Rectal smooth muscle tissue (tissue), 1 donor: ENCODE results near the gene EFNA2.

Source experiments
- H3K27ac ChIP-seq: one replicate; pipeline ENCODE4 v1.7.0; 2013; ENCODE audit warnings: low read depth, low read length, inconsistent platforms
- H3K27me3 ChIP-seq: one replicate; pipeline ENCODE4 v1.7.0; 2013; ENCODE audit warnings: low read length; ENCODE audit not compliant: control insufficient read depth, insufficient read depth
- H3K36me3 ChIP-seq: one replicate; pipeline ENCODE4 v1.7.0; 2013; ENCODE audit warnings: low read length; ENCODE audit not compliant: control insufficient read depth, insufficient read depth
- H3K4me1 ChIP-seq: one replicate; pipeline ENCODE4 v1.7.0; 2013; ENCODE audit warnings: low read length; ENCODE audit not compliant: control insufficient read depth, insufficient read depth
- H3K4me3 ChIP-seq: one replicate; pipeline ENCODE4 v1.7.0; 2013; ENCODE audit warnings: low read length
- H3K9ac ChIP-seq: one replicate; pipeline ENCODE4 v1.7.0; 2013; ENCODE audit warnings: low read length

The EFNA2 gene

GRCh38 chr19:1285737-1286360 is at the start of gene EFNA2:
EFNA2 (plus strand) TSS chr19:1285873; CDS start chr19:1286169, 296 bp downstream.
- Histone ChIP-seq H3K4me1 (no peaks in the 10 kb centered on the region), H3K27ac (no peak within 1 kb of the TSS), H3K36me3 (no peaks in the 10 kb centered on the region), H3K9ac (no peak within 1 kb of the TSS), H3K4me3 (peak within 1 kb of the TSS; percentile 27), H3K27me3 (peaks cover 34% of the 10 kb centered on the region)

GRCh38 chr19:1236576-1236975 is 49.1 kb upstream of the EFNA2 start:
- Histone ChIP-seq H3K4me1 (peaks cover 11% of the 10 kb centered on the region), H3K36me3 (no peaks in the 10 kb centered on the region), H3K9ac (no peak overlapping the region), H3K4me3 (peak overlapping the region; percentile 15), H3K27me3 (peaks cover 4% of the 10 kb centered on the region), H3K27ac (no peak overlapping the region)

GRCh38 chr19:1237027-1237659 is 48.5 kb upstream of the EFNA2 start:
- no peak overlapping the region for H3K9ac ChIP-seq
- H3K27ac ChIP-seq = no peak overlapping the region
- peaks cover 4% of the 10 kb centered on the region for H3K27me3 ChIP-seq
- peaks cover 10% of the 10 kb centered on the region for H3K4me1 ChIP-seq
- no peaks in the 10 kb centered on the region for H3K36me3 ChIP-seq
- peak overlapping the region; percentile 54 for H3K4me3 ChIP-seq

- Histone ChIP-seq H3K27me3 (peaks cover 4% of the 10 kb centered on the region), H3K27ac (peak within 1 kb of the TSS; percentile 0), H3K4me1 (peaks cover 10% of the 10 kb centered on the region), H3K36me3 (no peaks in the 10 kb centered on the region), H3K4me3 (peak within 1 kb of the TSS; percentile 54), H3K9ac (no peak within 1 kb of the TSS)
Observed at GRCh38 chr19:1237754-1238368, 47.8 kb upstream of the EFNA2 start, which contains the start of gene CBARP. CBARP (minus strand) TSS chr19:1238005; CDS start chr19:1236100, 1,905 bp downstream.

- H3K27me3 ChIP-seq = peaks cover 4% of the 10 kb centered on the region
- no peak overlapping the region for H3K9ac ChIP-seq
- peaks cover 16% of the 10 kb centered on the region for H3K4me1 ChIP-seq
- peak overlapping the region; percentile 0 for H3K27ac ChIP-seq
- H3K4me3 ChIP-seq = no peak overlapping the region
- H3K36me3 ChIP-seq = no peaks in the 10 kb centered on the region
Observed at GRCh38 chr19:1238369-1239303, 47.0 kb upstream of the EFNA2 start.

- Histone ChIP-seq H3K27me3 (peaks cover 4% of the 10 kb centered on the region), H3K4me1 (peaks cover 22% of the 10 kb centered on the region), H3K36me3 (no peaks in the 10 kb centered on the region), H3K27ac (peak overlapping the region; percentile 84), H3K9ac (no peak overlapping the region), H3K4me3 (no peak overlapping the region)
Observed at GRCh38 chr19:1239420-1239795, 46.3 kb upstream of the EFNA2 start.

- H3K36me3 ChIP-seq = no peaks in the 10 kb centered on the region
- H3K27ac ChIP-seq = peak overlapping the region; percentile 84
- peaks cover 4% of the 10 kb centered on the region for H3K27me3 ChIP-seq
- H3K9ac ChIP-seq = no peak overlapping the region
- peaks cover 28% of the 10 kb centered on the region for H3K4me1 ChIP-seq
- H3K4me3 ChIP-seq = peak overlapping the region; percentile 48
Observed at GRCh38 chr19:1239796-1240737, 45.6 kb upstream of the EFNA2 start.

- H3K36me3 ChIP-seq = no peaks in the 10 kb centered on the region
- H3K9ac ChIP-seq = no peak overlapping the region
Observed at GRCh38 chr19:1240925-1241324, 44.7 kb upstream of the EFNA2 start.

GRCh38 chr19:1241417-1242095 is 44.1 kb upstream of the EFNA2 start, which contains the start of gene ATP5F1D:
ATP5F1D (plus strand) TSS chr19:1241751; CDS start chr19:1241851, 100 bp downstream.
- H3K36me3 ChIP-seq = no peaks in the 10 kb centered on the region
- peak within 1 kb of the TSS; percentile 61 for H3K9ac ChIP-seq
- peak within 1 kb of the TSS; percentile 86 for H3K27ac ChIP-seq
- peak within 1 kb of the TSS; percentile 83 for H3K4me3 ChIP-seq
- H3K27me3 ChIP-seq = peaks cover 4% of the 10 kb centered on the region
- H3K4me1 ChIP-seq = peaks cover 31% of the 10 kb centered on the region

More at GRCh38 chr19:1240925-1241324, 44.7 kb upstream of the EFNA2 start:
- H3K27ac ChIP-seq = no peak overlapping the region
- peaks cover 31% of the 10 kb centered on the region for H3K4me1 ChIP-seq
- H3K27me3 ChIP-seq = peaks cover 4% of the 10 kb centered on the region
- H3K4me3 ChIP-seq = peak overlapping the region; percentile 83

- peak overlapping the region; percentile 91 for H3K27ac ChIP-seq
- H3K4me3 ChIP-seq = peak overlapping the region; percentile 46
- peaks cover 35% of the 10 kb centered on the region for H3K4me1 ChIP-seq
- H3K36me3 ChIP-seq = no peaks in the 10 kb centered on the region
- H3K9ac ChIP-seq = no peak overlapping the region
- H3K27me3 ChIP-seq = no peaks in the 10 kb centered on the region
Observed at GRCh38 chr19:1243768-1244692, 41.6 kb upstream of the EFNA2 start.
